GM12865 (cell line): ENCODE measurements around the gene FIGN.

ENCODE experiments used
- DNase-seq: peaks from one replicate; pipeline ENCODE4 v3.0.0; 2010; ENCODE audit warnings: low read depth
- H3K4me3 ChIP-seq: 2 replicates; pipeline ENCODE4 v1.5.1; 2011; ENCODE audit warnings: mild to moderate bottlenecking, low read depth, low read length, control low read depth
- TF ChIP-seq, protein P1 (sequence below): IDR thresholded peaks from 2 replicates; pipeline ENCODE4 v1.5.1; 2011; ENCODE audit warnings: low read length, control low read depth, low read depth, inconsistent platforms; ENCODE audit not compliant: insufficient read depth; ENCODE audit errors: missing control alignments

FIGN gene

DNA sequence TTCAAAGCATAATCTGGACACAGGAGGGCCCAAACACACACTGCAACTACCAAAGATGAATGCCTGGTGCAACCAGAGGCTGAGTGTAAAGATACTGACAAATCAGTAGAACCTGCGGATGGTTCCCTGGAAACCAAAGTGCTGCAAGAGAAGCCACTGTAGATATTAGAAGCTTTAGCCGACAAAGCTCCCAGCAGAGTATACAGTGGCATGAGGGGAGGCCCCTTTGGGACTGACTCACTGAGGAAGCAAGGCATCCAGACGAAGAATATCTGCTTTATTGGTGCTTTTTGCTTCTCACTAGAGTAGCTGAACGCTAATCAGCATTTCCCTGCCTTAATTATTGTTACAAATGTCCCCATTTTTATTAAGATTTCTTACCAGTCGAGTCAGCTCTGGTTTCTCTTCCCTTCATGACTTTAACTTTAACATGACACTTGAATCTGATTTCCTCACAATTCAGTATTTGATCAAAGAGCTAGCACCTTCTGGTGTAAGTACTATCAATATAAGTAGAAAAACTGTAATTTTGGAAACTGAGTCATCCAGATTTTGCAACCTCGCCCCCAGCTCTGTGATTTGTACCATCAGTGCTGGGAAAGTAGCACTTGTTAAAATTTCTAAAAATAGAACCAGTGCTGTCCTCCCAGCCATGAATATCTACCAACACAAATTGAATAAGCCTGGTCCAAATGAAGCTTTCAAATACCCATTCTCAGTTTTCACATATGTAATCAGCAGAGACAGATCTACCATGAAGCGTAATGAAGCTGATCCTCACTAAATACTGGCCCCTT lies 34.2 kb downstream of the FIGN start:
- no peak for DNase-seq
- TF ChIP-seq, protein P1, sequence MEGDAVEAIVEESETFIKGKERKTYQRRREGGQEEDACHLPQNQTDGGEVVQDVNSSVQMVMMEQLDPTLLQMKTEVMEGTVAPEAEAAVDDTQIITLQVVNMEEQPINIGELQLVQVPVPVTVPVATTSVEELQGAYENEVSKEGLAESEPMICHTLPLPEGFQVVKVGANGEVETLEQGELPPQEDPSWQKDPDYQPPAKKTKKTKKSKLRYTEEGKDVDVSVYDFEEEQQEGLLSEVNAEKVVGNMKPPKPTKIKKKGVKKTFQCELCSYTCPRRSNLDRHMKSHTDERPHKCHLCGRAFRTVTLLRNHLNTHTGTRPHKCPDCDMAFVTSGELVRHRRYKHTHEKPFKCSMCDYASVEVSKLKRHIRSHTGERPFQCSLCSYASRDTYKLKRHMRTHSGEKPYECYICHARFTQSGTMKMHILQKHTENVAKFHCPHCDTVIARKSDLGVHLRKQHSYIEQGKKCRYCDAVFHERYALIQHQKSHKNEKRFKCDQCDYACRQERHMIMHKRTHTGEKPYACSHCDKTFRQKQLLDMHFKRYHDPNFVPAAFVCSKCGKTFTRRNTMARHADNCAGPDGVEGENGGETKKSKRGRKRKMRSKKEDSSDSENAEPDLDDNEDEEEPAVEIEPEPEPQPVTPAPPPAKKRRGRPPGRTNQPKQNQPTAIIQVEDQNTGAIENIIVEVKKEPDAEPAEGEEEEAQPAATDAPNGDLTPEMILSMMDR, result no peak
- H3K4me3 ChIP-seq, result no peak overlapping the region

DNA sequence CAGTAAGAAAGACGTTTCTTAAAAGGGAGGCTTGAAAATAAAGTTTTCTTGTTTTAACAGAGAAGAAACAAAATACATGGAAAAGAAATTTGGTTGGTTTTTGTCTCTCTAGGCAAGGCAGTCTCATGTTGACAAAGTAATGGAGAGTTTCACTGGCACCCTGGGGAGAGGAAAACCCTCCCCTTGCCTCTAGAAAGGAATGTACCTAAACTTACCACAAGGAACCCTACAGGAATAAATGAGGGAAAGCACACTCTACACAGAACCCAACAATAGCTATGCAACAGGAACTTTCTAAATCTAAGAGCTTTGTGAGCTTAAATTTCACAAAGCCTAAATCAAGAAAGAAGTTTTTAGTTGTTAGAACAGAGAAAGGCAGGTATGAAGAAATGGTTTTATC lies 37.0 kb downstream of the FIGN start:
- DNase-seq, result no peak
- TF ChIP-seq, protein P1, result no peak
- H3K4me3 ChIP-seq, result no peak overlapping the region

DNA sequence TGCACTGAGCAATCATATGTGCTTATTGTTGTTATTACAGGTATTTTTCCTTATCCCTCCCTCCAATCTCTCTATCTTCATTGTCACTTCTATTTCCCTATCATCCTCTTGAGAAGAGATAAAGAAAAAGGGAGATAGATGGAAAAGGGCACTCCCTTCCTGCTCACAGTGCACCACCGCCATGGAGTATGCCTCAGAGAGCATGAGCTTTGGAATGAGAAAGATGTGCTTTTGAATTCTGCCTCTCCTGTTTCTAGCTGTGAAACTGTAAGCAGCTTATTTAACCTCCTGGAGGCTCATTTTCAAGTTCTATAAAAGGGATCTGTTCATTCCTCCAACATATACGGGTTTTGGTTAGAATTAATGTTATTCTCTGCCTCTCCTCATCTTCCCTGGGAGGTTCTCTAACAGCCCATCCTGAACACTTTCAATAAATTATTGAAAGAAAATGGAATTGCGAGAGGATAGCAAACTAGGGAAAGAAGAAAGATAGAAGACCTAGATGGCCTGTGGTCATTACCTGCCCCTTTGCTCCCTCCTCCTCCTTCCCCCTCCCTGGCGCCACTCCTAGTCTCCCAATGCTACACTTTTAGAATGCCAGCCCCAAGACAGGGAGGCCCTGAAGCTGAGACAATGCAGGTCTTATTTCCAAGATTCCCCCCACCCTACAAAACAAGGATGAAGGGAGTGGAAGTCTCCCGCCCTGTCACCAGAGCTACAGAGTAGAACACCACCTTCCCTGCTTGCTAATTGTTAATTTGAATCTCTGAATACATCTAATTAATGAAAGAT lies 37.8 kb downstream of the FIGN start:
- TF ChIP-seq, protein P1, result no peak
- H3K4me3 ChIP-seq, result no peak overlapping the region
- DNase-seq, result no peak

DNA sequence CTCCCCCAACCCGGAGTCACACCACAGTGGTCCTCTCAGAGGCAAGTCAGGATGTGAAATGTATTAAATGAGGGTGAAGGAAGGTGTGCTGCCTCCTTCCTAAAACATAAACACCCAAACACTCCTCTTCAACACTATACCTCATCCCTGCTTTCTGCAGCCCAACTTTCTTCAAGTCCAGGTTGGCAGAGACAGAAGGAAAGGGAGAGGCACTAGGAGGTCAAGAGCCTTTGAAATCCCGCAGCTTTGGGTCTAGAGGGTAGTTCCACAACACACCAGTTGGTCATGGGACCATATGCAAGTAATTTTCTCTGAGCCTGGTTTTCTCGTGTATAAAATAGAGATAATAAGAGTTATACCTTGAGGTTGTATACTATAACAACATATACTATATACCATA lies 38.4 kb downstream of the FIGN start:
- no peak for DNase-seq
- TF ChIP-seq, protein P1, result no peak
- H3K4me3 ChIP-seq, result no peak overlapping the region

DNA sequence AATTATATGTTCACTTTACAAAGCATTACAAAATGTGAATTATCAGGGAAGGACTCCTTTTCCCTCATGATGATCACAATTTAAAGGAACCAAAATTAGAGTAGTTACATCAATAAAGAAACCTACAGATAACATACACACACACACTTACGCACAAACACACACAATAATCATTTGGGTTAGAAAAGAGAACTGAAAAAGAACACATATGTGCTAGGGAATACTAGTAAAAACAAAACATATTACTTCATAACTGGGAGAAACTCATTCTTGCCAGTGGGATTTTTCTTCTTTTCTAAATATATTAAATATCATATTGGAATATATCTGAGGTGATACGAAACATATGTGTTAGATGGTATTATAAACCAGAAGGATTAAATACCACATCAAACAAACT lies 42.3 kb downstream of the FIGN start:
- no peak overlapping the region for H3K4me3 ChIP-seq
- no peak for DNase-seq
- TF ChIP-seq, protein P1, result no peak

DNA sequence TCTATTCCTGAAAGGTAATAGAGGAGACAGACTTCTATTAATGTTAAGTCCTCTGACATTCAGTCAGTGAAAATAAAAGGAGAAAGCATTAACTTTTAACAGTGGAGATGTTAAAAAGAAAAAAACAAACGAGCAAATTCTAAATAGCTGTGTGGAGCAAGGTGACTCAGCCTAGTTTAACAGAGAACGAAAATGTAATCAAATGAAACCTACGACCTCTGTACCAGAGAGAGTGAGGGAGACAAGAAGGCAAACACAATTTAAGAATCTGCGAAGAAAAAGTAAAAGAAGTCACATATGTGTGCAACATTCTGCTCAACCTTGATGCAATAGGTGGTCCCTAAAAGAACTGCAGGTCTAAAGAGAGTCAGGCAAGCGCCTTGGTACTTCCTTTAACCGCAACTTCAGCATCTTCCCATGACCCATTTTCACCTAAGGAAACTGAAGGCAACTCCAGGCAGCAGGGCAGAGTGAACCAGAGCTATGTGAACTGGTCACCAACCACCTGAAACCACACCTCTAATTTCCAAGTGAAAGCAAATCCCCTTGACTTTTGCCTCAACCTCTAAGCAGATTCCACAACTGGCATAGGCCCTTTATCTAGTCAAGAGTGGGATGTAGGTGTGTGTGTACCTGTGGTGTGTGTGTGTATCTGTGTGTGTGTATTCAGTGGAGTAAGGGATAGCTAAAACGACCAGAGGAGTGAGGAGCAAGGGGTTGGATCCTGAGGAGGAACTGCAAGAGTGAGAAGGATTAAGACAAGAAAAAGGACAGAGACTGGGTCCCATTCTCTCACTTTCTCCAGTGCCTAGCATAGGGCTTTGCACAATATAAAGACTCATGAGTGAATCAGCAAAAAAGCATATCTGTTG lies 43.0 kb downstream of the FIGN start:
- DNase-seq, result no peak
- no peak overlapping the region for H3K4me3 ChIP-seq
- TF ChIP-seq, protein P1, result no peak
